Epithelial cell of prostate (primary cell): Measurements from ENCODE around the gene KRT86.
A peak's percentile ranks its signal among the peaks of the same experiment; 100 is the strongest.
"Not testable (repeated sequence)": the region's sequence is repeated elsewhere in the genome, so short reads cannot be mapped to it uniquely, and the experiment has no call there.

Experiments used
- DNase-seq: peaks from one replicate; pipeline ENCODE4 v3.0.0-alpha.2; 2011; ENCODE audit warnings: low read depth, low spot score
- H3K27ac ChIP-seq: fragments of 450-650 bp; 2 replicates; pipeline ENCODE4 v1.5.1; 2017; ENCODE audit warnings: mild to moderate bottlenecking

KRT86 gene

DNA sequence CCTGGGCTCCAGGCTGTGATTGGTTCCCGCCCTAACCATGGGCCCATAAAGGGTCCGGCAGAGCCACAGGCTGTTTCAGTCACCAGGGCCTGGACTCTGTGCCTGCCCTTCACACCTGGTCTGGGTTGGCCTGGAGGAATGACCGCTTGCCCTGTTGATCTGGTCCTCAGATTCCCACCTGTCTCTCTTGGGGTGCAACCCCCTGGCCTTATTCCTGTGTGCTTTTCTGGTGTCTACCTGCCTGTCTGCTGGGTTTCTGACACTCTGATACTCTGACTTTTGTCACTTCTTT lies 49.7 kb downstream of the KRT86 start:
- no peak overlapping the region for H3K27ac ChIP-seq
- no peak for DNase-seq

DNA sequence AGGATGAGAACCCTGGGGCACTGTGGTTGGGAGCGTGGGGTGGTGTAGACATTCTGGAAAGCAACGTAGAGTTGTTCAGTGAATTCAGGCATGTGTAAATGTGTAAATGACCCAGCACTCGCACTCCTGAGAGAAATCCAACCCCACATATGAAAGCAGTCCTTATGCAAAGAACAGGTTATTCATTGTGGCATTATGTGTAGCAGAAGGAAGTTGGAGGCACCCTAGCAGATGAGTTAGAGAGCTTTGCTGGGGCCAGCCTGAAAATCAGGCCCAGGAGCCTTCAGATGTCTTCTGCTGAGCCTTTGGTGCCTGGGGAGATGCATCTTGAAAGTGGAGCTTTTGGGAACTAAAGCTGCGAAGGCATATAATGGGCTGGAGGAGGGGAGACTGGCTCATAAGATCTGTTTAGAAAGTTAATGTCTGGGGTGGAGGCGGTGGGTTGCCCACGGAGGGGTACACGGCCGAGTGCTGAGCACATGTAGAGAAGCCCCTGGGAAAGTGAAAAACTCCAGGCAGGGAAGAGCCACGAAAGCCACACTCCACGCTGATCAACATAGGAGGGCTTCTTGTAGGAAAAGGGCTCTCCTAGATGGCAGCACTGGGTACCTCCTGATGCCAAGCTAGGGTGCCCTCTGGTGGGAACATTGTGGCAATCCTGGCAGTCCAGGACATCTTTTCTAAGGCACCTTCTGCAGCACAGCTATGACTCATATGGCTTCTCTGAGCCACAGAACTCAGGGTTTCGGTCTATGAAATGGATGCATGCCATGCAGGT lies 52.8 kb downstream of the KRT86 start:
- H3K27ac ChIP-seq, result peak overlapping the region; percentile 55
- DNase-seq, result peak; percentile 94

GRCh38 chr12:52327830-52328500 lies 53.5 kb downstream of the KRT86 start:
- no peak for DNase-seq
- peak overlapping the region; percentile 55 for H3K27ac ChIP-seq

DNA sequence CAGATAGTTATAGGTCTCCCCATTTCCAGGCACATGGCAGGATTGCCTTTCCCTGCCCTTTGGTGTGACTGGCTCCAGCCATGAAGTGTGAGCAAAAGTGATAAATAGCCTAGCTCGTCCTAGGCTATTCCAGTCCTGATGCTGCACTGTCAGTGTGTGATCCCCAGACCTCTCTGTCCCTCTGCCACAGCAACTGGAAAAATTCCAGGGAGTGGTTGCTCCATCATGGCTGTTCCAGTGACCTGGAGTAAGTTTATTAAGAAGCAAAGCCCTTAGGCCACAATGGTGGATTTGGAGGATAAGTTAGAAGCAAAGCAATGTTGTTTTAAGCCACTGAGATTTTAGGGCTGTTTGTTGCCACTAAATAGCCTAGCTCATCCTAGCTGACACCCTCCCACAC lies 56.6 kb downstream of the KRT86 start:
- H3K27ac ChIP-seq, result no peak overlapping the region
- no peak for DNase-seq

GRCh38 chr12:52331833-52332232 lies 57.4 kb downstream of the KRT86 start:
- DNase-seq, result no peak
- H3K27ac ChIP-seq, result no peak overlapping the region

- no peak overlapping the region for H3K27ac ChIP-seq
- no peak for DNase-seq
These were observed 57.9 kb downstream of the KRT86 start for GRCh38 chr12:52332381-52332780.

DNA sequence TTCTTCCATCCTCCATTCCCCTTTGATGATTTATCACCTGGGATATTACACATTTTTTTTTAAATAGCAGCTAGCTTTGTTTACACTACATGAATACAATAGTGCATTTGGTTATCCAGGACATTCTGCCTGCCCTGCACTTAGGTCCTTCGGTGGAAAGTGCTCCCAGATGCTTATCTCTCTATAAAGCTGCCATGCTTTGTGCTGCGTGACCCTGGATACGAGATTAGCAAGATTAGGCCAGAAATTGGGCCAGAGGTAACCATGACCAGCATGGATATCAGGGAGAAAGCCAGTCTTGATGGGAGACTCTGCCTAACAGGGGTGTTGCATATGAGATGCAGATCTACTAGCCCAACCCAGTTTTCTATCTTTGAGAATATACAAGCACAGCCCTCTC lies 58.9 kb downstream of the KRT86 start:
- DNase-seq, result no peak
- no peak overlapping the region for H3K27ac ChIP-seq

GRCh38 chr12:52334185-52334584 lies 59.7 kb downstream of the KRT86 start:
- no peak for DNase-seq
- no peak overlapping the region for H3K27ac ChIP-seq

- H3K27ac ChIP-seq, result no peak overlapping the region
- DNase-seq, result no peak
These were observed 61.3 kb downstream of the KRT86 start for GRCh38 chr12:52335598-52336262.

DNA sequence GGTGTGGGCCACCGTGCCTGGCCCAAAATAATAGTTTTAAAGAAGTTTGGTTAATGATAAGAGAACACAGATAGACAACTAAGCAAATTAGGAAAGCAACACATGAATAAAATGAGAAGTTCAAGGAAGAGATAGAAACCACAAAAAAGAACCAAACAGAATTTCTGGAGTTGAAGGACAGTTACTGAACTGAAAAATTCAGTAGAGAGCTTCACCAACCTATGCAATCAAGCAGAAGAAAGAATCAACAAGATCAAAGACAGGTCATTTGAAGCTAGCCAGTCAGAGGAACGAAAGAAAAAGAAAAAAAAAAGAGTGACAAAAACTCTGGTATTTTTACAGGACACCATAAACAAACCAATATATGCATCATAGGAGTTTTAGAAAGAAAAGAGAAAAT lies 62.2 kb downstream of the KRT86 start:
- H3K27ac ChIP-seq, result no peak overlapping the region
- no peak for DNase-seq

DNA sequence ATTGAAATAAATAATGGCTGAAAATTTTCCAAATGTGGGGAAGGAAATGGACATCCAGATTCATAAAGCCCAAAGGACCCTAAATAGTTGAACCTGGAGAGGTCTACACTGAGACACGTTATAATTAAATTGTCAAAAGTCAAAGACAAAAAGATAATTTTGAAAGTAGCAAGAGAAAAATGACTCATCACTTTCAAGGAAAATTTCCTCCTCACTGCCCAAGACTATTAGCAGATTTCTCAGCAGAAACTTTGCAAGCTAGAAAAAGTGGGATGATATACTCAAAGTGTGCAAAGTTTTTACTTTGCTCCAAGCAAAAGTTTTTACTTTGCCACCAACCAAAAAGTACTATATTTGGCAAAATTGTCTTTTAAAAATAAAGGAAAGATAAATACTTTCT lies 62.6 kb downstream of the KRT86 start:
- no peak for DNase-seq
- no peak overlapping the region for H3K27ac ChIP-seq

DNA sequence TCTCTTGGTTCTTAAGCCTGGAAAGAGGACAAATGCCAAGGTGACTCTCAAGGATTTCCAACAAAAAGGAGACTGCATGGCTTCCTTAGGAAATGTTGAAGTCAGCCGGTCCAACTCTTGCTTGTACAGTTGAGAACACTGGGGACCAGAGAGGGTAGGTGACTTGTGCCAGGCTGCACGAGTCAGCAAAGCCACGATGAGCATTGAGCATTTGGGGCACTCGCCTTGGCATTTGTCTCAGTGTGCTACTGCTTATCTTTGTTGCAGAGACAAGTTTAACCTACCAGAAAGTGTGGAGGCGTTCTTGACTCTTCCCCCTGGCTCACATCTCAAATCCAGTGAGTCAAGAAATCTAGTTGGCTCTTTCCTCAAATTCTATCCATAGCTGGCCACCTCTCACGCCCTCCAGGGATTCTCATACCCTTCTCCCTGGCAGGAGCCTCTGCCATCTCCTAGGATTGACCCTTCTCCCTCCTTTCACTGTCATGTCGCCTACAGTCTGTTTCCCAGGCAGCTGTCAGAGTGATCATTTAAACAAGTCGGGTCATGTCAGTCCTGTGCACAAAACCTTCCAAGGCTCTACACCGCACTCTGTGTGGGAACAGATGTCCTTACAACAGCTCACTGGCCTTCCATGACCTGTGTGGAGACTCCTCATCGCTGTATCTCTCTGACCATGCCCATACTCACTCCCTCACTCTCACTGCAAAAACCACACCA lies 64.0 kb downstream of the KRT86 start:
- DNase-seq, result peak; percentile 27
- no peak overlapping the region for H3K27ac ChIP-seq

GRCh38 chr12:52341066-52341580 lies 66.7 kb downstream of the KRT86 start:
- DNase-seq, result no peak
- no peak overlapping the region for H3K27ac ChIP-seq

- DNase-seq, result no peak
- no peak overlapping the region for H3K27ac ChIP-seq
These were observed 68.5 kb downstream of the KRT86 start for GRCh38 chr12:52342781-52343490.

- DNase-seq, result no peak
- H3K27ac ChIP-seq, result no peak overlapping the region
These were observed 69.1 kb downstream of the KRT86 start for GRCh38 chr12:52343550-52343949.

DNA sequence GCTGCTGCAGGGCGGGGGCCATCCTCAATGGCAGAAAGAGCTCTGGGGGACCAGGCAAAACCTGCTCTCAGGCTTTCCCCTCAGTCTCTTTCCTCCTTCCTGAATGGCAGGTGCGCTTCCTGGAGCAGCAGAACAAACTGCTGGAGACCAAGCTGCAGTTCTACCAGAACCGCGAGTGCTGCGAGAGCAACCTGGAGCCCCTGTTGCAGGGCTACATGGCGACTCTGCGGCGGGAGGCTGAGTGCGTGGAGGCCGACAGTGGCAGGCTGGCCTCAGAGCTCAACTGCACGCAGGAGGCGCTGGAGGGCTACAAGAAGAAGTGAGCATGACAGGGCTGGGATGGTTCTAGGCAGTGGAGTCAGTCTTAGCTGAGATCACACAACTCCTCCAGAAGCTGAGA lies 69.7 kb downstream of the KRT86 start:
- H3K27ac ChIP-seq, result no peak overlapping the region
- no peak for DNase-seq

DNA sequence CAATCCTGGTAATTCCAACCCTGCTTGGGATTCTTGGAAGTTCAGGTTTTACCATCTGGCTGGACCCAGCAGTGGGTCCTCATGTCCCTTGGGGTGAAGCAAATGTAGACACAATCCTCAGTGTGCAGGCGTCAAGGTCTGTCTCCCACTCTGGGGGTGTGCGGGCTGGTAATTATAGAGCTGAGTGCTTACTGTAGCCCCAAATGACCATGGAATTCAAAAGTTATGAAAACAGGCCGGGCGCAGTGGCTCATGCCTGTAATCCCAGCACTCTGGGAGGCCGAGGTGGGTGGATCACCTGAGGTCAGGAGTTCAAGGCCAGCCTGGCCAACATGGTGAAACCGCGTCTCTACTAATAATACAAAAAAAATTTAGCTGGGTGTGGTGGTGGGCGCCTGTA lies 70.6 kb downstream of the KRT86 start:
- H3K27ac ChIP-seq, DNase-seq: not testable (repeated sequence)

DNA sequence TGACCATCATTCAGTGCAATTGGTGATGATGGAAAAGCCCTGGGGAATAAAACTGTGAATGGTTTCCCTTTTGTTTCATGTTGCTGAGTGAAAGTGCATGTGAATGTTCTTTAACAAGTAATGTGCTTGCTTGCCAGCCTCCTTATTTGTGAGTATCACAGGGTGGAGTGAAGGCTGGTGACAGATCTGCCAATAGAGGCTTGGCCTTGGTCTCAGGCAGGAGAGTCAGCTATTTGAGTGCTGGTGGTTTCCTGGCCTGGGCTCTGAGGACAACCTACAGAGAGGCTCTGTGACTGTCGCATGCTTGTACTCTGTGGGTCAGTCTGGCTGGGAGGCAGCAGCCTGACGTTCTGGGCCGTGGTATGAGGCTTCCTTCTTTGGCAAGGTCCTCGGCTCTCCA lies 72.1 kb downstream of the KRT86 start:
- DNase-seq, result no peak
- H3K27ac ChIP-seq, result no peak overlapping the region

DNA sequence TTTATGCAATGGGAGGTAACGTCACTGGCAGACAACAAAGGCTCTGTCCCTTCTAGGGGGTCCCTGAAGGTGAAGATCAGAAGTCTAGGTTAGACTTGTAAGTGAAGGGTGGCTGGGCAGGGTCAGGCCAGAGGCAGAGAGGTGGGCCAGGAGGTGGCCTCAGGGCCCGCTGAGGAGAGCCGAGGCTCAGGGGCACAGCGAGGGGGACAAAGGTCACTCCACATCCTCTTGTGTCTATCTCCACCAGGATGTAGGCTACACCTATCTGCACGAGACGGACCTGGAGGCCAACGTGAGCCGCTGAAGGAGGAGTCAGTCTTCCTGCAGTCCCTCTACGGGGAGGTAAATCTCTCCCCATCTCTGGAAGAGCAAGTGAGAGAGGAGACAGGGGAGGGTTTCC lies 72.6 kb downstream of the KRT86 start:
- H3K27ac ChIP-seq, result no peak overlapping the region
- no peak for DNase-seq
